ENCODE measurements around the gene RNF152. TPM values are rescaled to one million over a fixed set of nuclear protein-coding genes. Genes with fewer than 3 reads are reported as not detected.

RNF152 gene
- total and polyA plus RNA-seq, 2 of the 13 experiments (the other 11 are each of a cell fraction or from before 2014, with no cell fraction given) = 0.04 TPM; not detected in 1

DNA sequence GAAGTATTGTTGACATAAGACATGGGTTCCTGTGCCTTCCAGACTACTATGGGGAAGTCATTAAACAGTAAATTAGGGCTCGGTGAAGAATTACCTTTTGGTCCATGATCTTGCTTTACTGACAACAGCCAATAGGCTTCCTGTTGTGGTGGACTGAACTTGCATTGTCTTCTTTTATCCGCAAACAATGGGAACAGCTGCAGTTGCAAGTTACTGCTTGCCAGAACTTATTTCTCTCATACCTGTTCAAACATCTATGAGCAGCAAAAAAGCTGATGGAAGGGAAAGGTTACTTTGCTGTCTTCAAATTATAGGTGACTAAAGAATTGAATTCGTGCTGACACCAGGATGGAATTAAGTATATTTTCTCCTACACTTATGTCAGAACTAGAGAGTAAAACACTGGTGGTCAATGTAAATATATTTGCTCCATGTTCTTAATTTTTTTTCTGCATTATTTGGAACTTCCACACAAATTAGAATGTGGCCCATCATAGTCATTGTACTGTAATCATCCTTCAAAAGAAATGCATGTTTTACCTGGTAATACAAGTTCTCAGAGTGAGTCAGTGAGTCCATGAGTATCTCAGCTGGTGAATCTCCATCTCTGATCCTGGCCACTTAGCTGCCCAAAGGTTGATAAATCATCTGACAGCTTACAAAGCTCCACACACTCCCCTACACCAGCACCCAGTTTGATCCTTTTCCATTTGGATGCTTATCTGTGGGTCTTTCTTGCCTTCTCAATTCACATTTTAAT lies 37.3 kb upstream of the RNF152 start:
- ATAC-seq = no peak
- no peak overlapping the region for H3K27ac ChIP-seq (ENCODE audit: extremely low read length, insufficient read depth, low read length)
- ChIA-PET POLR2A (no interaction called here), CTCF (ENCODE audit: low intra/inter-chr PET ratio, low total read pairs) (no interaction called here)
- no peak overlapping the region for H3K9ac ChIP-seq (ENCODE audit: insufficient read depth, low read depth, low read length)
- no peak for TF ChIP-seq SIN3A (IDR thresholded peaks at IDR 0.05; ENCODE audit: borderline replicate concordance, low read depth, low read length)
- no peak for TF ChIP-seq ZNF496 (CRISPR knock-in tag; IDR thresholded peaks at IDR 0.05; ENCODE audit: insufficient replicate concordance)
- H3K4me3 ChIP-seq (replicated peaks in 1 of 3; ENCODE audit: insufficient read depth in 1 of 3, low read depth in 2 of 3, low read length in 3 of 3) = no peak overlapping the region
- in situ Hi-C loops (cut with HindIII; ENCODE audit: extremely low pct_ligation_motif_present, low pct_unique_long_range_greater_than_20kb) = no loop called here
- H3K36me3 ChIP-seq (replicated peaks in 1 of 2; ENCODE audit: control insufficient read depth in 1 of 2, insufficient read depth in 2 of 2, low read length in 2 of 2) = no peaks in the 10 kb centered on the region
- WGBS (ENCODE audit: low lambda C conversion rate) = 33% methylated on average over 3 of the region's 3 CpGs
- no peaks in the 10 kb centered on the region for H3K9me3 ChIP-seq (ENCODE audit: low read length)
- H2AFZ ChIP-seq (ENCODE audit: low read length) = no peak overlapping the region
- no peak overlapping the region for H3K4me2 ChIP-seq (ENCODE audit: low read depth, low read length)
- BruUV-seq (replicated peaks) = no TSS peak
- no peak for FAIRE-seq
- intact Hi-C loops (cut with micrococcal nuclease; ENCODE audit: unreplicated experiment) = no loop called here
- DNase-seq (ENCODE audit: low spot score) = no peak
- H3K4me1 ChIP-seq (ENCODE audit: insufficient read depth, low read length) = no peaks in the 10 kb centered on the region
- no peaks in the 10 kb centered on the region for H4K20me1 ChIP-seq (ENCODE audit: insufficient read depth, low read length)
- H3K79me2 ChIP-seq (ENCODE audit: insufficient read depth, low read length) = no peaks in the 10 kb centered on the region
- H3K27me3 ChIP-seq (ENCODE audit: control insufficient read depth in 1 of 2, insufficient read depth in 2 of 2, low read length in 2 of 2) = no peaks in the 10 kb centered on the region

DNA sequence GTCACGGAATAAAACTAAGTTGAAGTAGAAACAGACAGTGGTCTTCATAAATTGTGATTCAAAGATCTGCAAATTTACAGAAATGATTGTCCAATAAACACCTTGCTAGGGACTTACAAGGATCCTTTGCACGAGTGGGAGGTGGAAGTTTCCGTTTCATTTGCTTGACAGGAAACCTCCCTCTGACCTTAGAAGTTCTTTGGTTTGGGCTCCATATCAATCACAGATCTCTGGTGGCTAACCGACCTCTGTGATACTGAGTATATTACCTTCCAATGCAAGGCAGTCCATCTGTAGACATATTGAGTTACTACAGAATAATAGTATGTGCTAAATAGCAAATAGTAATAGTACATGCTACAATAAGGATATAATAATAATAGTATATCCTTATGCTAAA lies 33.7 kb upstream of the RNF152 start:
- CTCF ChIA-PET (ENCODE audit: low intra/inter-chr PET ratio, low total read pairs) = no interaction called here
- ATAC-seq = no peak
- 0 out of 5 replicates have a peak, but pooled peaks cover 0 to 3% of the 10 kb centered on the region in 2 experiments for H3K27me3 ChIP-seq (ENCODE audit: control insufficient read depth in 1 of 2, insufficient read depth in 2 of 2, low read length in 2 of 2)
- POLR2A ChIA-PET = no interaction called here
- no peaks in the 10 kb centered on the region for H3K4me1 ChIP-seq (ENCODE audit: insufficient read depth, low read length)
- no peak overlapping the region for H3K4me2 ChIP-seq (ENCODE audit: low read depth, low read length)
- WGBS (ENCODE audit: low lambda C conversion rate) = 4% methylated on average over 4 of the region's 4 CpGs
- in situ Hi-C loops (cut with HindIII; ENCODE audit: extremely low pct_ligation_motif_present, low pct_unique_long_range_greater_than_20kb) (no loop called here), intact Hi-C loops (cut with micrococcal nuclease; ENCODE audit: unreplicated experiment) (no loop called here)
- H2AFZ ChIP-seq (ENCODE audit: low read length) = no peak overlapping the region
- no TSS peak for BruUV-seq (replicated peaks)
- H3K36me3 ChIP-seq (replicated peaks in 1 of 2; ENCODE audit: control insufficient read depth in 1 of 2, insufficient read depth in 2 of 2, low read length in 2 of 2) = no peaks in the 10 kb centered on the region
- no peaks in the 10 kb centered on the region for H4K20me1 ChIP-seq (ENCODE audit: insufficient read depth, low read length)
- no peaks in the 10 kb centered on the region for H3K79me2 ChIP-seq (ENCODE audit: insufficient read depth, low read length)
- H3K9me3 ChIP-seq (ENCODE audit: low read length) = no peaks in the 10 kb centered on the region
- H3K4me3 ChIP-seq (replicated peaks in 1 of 3; ENCODE audit: insufficient read depth in 1 of 3, low read depth in 2 of 3, low read length in 3 of 3) = no peak overlapping the region
- no peak overlapping the region for H3K27ac ChIP-seq (ENCODE audit: extremely low read length, insufficient read depth, low read length)
- TF ChIP-seq, protein P1, sequence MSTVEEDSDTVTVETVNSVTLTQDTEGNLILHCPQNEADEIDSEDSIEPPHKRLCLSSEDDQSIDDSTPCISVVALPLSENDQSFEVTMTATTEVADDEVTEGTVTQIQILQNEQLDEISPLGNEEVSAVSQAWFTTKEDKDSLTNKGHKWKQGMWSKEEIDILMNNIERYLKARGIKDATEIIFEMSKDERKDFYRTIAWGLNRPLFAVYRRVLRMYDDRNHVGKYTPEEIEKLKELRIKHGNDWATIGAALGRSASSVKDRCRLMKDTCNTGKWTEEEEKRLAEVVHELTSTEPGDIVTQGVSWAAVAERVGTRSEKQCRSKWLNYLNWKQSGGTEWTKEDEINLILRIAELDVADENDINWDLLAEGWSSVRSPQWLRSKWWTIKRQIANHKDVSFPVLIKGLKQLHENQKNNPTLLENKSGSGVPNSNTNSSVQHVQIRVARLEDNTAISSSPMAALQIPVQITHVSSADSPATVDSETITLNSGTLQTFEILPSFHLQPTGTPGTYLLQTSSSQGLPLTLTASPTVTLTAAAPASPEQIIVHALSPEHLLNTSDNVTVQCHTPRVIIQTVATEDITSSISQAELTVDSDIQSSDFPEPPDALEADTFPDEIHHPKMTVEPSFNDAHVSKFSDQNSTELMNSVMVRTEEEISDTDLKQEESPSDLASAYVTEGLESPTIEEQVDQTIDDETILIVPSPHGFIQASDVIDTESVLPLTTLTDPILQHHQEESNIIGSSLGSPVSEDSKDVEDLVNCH (CRISPR knock-in tag; IDR thresholded peaks at IDR 0.05) = no peak
- TF ChIP-seq, protein P2, sequence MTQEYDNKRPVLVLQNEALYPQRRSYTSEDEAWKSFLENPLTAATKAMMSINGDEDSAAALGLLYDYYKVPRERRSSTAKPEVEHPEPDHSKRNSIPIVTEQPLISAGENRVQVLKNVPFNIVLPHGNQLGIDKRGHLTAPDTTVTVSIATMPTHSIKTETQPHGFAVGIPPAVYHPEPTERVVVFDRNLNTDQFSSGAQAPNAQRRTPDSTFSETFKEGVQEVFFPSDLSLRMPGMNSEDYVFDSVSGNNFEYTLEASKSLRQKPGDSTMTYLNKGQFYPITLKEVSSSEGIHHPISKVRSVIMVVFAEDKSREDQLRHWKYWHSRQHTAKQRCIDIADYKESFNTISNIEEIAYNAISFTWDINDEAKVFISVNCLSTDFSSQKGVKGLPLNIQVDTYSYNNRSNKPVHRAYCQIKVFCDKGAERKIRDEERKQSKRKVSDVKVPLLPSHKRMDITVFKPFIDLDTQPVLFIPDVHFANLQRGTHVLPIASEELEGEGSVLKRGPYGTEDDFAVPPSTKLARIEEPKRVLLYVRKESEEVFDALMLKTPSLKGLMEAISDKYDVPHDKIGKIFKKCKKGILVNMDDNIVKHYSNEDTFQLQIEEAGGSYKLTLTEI (CRISPR knock-in tag; conservative IDR thresholded peaks at IDR 0.05) = no peak
- no peak overlapping the region for H3K9ac ChIP-seq (ENCODE audit: insufficient read depth, low read depth, low read length)
- no peak for FAIRE-seq
- no peak for DNase-seq (ENCODE audit: low spot score)
